Endothelial cell (in vitro differentiated cells): ENCODE data around the gene NUDT16. TPM values are rescaled to one million over a fixed set of nuclear protein-coding genes. Genes with fewer than 3 reads are reported as not detected.

ENCODE experiments used
- DNase-seq: peaks from one replicate; pipeline ENCODE4 v3.0.0; 2021; ENCODE audit warnings: low spot score
- H3K27ac Mint-ChIP-seq: one replicate; pipeline ENCODE4 v1.8.0; 2021; ENCODE audit warnings: mixed read lengths, inconsistent platforms; ENCODE audit not compliant: unreplicated experiment
- H3K27me3 Mint-ChIP-seq: one replicate; pipeline ENCODE4 v1.8.0; 2021; ENCODE audit warnings: mild to moderate bottlenecking, moderate library complexity, mixed read lengths, inconsistent platforms; ENCODE audit not compliant: unreplicated experiment
- H3K36me3 Mint-ChIP-seq: one replicate; pipeline ENCODE4 v1.8.0; 2021; ENCODE audit warnings: mild to moderate bottlenecking, low read depth, mixed read lengths, inconsistent platforms; ENCODE audit not compliant: unreplicated experiment
- H3K4me1 Mint-ChIP-seq: one replicate; pipeline ENCODE4 v1.8.0; 2021; ENCODE audit warnings: mild to moderate bottlenecking, mixed read lengths, inconsistent platforms; ENCODE audit not compliant: unreplicated experiment
- H3K4me3 Mint-ChIP-seq: one replicate; pipeline ENCODE4 v1.8.0; 2021; ENCODE audit warnings: mild to moderate bottlenecking, mixed read lengths, inconsistent platforms; ENCODE audit not compliant: unreplicated experiment
- H3K9me3 Mint-ChIP-seq: one replicate; pipeline ENCODE4 v1.8.0; 2021; ENCODE audit warnings: mixed read lengths, inconsistent platforms; ENCODE audit not compliant: unreplicated experiment
- total RNA-seq: library from RNA; stranded (reverse); fragmentation: NEBNext Ultra II Directional; extraction: Animal tissue kit (Norgen Biotek cat#: 25700); gene quantifications from one replicate; pipeline ENCODE4 v1.2.1, GENCODE V29; 2021; ENCODE audit not compliant: unreplicated experiment
- TF ChIP-seq, protein P1 (sequence below): fragments of 200-600 bp; sonication (generic); IDR thresholded peaks from one replicate; pipeline ENCODE4 v1.5.0; 2021; ENCODE audit warnings: antibody characterized with exemption; ENCODE audit not compliant: unreplicated experiment

Gene NUDT16
- total RNA-seq, 1 donor from 2014 or later, result 26.0 TPM

DNA sequence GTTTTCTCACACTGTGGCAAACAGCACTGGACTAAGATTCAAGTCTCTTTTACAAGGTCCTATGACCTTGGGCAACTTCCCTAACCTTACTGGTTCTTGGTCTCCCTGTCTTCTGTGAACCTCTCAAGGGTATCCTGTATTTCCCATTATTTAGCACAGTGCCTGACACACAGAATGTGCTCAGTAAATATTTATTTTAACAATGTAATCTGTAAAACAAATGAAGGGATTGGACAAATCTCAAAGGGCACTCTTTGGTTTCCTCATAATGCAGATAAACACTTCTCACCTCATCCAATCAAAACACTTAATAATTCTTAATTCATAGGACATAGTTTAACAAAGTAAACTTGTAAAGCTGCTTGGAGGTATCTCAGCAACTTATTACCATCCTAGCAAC is 12.8 kb downstream of the NUDT16 start:
- Mint-ChIP-seq H3K27ac (no peak overlapping the region), H3K4me1 (peaks cover 3% of the 10 kb centered on the region), H3K9me3 (no peaks in the 10 kb centered on the region), H3K4me3 (no peak overlapping the region), H3K27me3 (no peaks in the 10 kb centered on the region), H3K36me3 (no peaks in the 10 kb centered on the region)
- no peak for DNase-seq
- TF ChIP-seq, protein P1, sequence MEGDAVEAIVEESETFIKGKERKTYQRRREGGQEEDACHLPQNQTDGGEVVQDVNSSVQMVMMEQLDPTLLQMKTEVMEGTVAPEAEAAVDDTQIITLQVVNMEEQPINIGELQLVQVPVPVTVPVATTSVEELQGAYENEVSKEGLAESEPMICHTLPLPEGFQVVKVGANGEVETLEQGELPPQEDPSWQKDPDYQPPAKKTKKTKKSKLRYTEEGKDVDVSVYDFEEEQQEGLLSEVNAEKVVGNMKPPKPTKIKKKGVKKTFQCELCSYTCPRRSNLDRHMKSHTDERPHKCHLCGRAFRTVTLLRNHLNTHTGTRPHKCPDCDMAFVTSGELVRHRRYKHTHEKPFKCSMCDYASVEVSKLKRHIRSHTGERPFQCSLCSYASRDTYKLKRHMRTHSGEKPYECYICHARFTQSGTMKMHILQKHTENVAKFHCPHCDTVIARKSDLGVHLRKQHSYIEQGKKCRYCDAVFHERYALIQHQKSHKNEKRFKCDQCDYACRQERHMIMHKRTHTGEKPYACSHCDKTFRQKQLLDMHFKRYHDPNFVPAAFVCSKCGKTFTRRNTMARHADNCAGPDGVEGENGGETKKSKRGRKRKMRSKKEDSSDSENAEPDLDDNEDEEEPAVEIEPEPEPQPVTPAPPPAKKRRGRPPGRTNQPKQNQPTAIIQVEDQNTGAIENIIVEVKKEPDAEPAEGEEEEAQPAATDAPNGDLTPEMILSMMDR, result no peak

DNA sequence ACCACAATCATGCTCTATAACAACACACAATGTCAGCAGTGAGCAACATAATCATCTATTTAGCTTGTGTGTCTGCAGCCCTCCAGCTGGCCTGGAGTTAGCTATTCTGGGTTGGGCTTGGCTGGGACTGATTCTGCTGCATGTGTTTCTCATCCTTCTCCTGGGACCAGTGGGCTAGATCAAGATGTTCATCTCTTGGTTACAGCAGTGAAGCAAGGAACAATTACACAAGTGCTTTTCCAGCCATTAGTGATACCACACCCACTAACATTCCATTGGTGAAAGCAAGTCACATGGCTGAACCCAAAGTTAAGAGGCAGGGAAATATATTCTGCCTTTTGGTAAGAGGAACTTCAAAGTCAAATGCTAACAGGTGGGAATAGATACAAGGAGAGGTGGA is 14.6 kb downstream of the NUDT16 start:
- Mint-ChIP-seq H3K4me3 (no peak overlapping the region), H3K36me3 (no peaks in the 10 kb centered on the region), H3K4me1 (no peaks in the 10 kb centered on the region), H3K9me3 (no peaks in the 10 kb centered on the region), H3K27ac (no peak overlapping the region), H3K27me3 (no peaks in the 10 kb centered on the region)
- DNase-seq, result no peak
- TF ChIP-seq, protein P1, result no peak

DNA sequence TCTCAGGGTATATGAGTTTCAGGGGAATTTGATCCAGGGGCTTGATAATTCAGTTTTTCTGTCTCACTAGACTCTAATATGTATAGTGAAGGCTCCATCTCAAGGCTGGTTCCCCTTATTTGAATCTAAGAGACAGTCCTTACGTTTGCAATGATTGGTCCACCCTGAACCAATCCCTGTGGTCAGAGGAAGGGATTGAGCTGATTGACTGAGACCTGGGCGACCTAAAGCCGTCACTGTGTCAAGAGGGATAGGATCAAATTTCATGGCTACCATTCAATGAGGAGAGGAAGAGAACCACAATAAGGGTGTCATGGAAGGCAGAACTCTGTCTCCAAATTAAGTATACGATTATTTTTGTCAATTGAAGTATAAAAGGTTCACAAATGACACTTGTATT is 16.3 kb downstream of the NUDT16 start:
- H3K27me3 Mint-ChIP-seq, result no peaks in the 10 kb centered on the region
- H3K4me3 Mint-ChIP-seq, result no peak overlapping the region
- no peak for DNase-seq
- peaks cover 5% of the 10 kb centered on the region for H3K4me1 Mint-ChIP-seq
- TF ChIP-seq, protein P1, result no peak
- H3K9me3 Mint-ChIP-seq, result no peaks in the 10 kb centered on the region
- no peak overlapping the region for H3K27ac Mint-ChIP-seq
- H3K36me3 Mint-ChIP-seq, result no peaks in the 10 kb centered on the region

DNA sequence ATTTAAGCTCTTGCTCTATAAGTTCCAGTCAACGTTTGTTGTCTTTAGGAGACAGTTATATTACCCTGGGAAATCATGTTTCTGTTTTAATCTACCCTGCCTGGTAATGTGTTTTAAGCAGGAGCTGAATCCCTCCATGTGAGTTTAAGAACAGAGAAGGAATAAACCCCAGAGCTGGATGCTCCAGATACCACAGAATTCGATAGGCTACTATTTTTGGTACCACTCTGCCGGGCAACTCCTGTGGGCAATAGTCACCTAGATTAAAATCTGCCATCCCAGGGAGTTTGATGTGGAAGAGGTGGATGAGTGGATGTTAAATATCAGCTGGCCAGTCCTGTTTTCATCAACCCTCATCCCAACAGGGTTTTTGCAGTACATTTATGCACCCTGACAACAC is 20.4 kb downstream of the NUDT16 start:
- TF ChIP-seq, protein P1, result no peak
- no peak for DNase-seq
- Mint-ChIP-seq H3K27me3 (no peaks in the 10 kb centered on the region), H3K4me3 (no peak overlapping the region), H3K36me3 (no peaks in the 10 kb centered on the region), H3K4me1 (peaks cover 5% of the 10 kb centered on the region), H3K9me3 (no peaks in the 10 kb centered on the region), H3K27ac (no peak overlapping the region)

DNA sequence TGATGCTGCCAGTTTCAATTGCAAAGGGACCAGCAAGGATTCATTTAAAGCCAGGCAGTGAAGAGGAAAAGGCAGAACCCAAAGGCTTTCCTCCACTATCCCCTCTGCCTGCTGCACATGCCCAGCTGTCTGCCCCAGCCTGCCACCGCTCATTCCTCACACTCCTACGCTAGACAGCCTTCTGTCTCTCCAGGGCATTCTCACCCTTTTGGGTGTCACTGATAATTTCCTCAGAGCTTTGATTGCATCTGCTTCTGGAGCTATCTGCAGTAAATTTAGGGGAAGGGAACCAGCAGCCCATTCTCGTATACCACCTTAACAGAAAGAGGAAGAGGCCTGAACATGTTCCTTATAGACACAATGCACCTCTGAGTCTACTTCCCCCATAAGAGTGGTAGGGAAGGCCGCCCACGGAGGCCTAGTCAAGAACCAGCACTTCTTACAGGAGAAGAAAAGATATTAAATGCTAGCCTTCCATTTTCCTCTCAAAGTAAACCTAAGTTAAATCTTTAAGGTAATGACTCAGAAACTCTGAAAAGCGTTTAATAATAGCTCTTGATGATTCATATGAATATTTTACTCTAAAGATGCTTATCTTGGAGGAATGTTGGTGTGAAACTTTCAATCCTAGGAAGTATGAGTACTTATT is 20.9 kb downstream of the NUDT16 start:
- no peaks in the 10 kb centered on the region for H3K9me3 Mint-ChIP-seq
- no peaks in the 10 kb centered on the region for H3K27me3 Mint-ChIP-seq
- no peak for DNase-seq
- no peaks in the 10 kb centered on the region for H3K36me3 Mint-ChIP-seq
- peaks cover 5% of the 10 kb centered on the region for H3K4me1 Mint-ChIP-seq
- H3K27ac Mint-ChIP-seq, result no peak overlapping the region
- H3K4me3 Mint-ChIP-seq, result no peak overlapping the region
- TF ChIP-seq, protein P1, result no peak
